Upper lobe of left lung (tissue), 6 donors: ENCODE measurements around the gene XYLT1. TPM values are rescaled to one million over a fixed set of nuclear protein-coding genes. Genes with fewer than 3 reads are reported as not detected.

Experiments used
- ATAC-seq, 2 donors: fragments of 200-7000 bp; cut with Tn5 transposase; one replicate each; pipeline ENCODE4 v1.9.1; 2022; ENCODE audit warnings: mild to moderate bottlenecking in 2 of 2, moderate library complexity in 2 of 2; ENCODE audit not compliant: low FRiP score in 2 of 2
- DNase-seq, 2 donors: peaks; one replicate each; pipeline ENCODE4 v3.0.0-alpha.2; 2019 to 2020
- H3K27ac ChIP-seq, 4 donors: fragments of 200-600 bp; sonication (generic); one replicate each; pipeline ENCODE4 v1.5.1; 2016 to 2019
- H3K27me3 ChIP-seq, 4 donors: fragments of 200-600 bp; sonication (generic); one replicate each; pipeline ENCODE4 v1.5.1; 2017 to 2019
- H3K36me3 ChIP-seq, 4 donors: fragments of 200-600 bp; sonication (generic); one replicate each; pipeline ENCODE4 v1.5.1; 2016 to 2019
- H3K4me1 ChIP-seq, 4 donors: fragments of 200-600 bp; sonication (generic); one replicate each; pipeline ENCODE4 v1.5.1; 2018 to 2019
- H3K4me3 ChIP-seq, 4 donors: fragments of 200-600 bp; sonication (generic); one replicate each; pipeline ENCODE4 v1.5.1; 2017 to 2019; ENCODE audit warnings: mild to moderate bottlenecking in 2 of 4, moderate library complexity in 1 of 4
- H3K9me3 ChIP-seq, 4 donors: fragments of 200-600 bp; sonication (generic); one replicate each; pipeline ENCODE4 v1.5.1; 2018 to 2019
- CTCF ChIP-seq, 6 experiments: fragments of 450-650 bp in 4 of 6; fragments of 200-600 bp in 2 of 6; sonication (generic) in 2 of 6; IDR thresholded peaks; one replicate each; pipeline ENCODE4 v1.5.1; 2016 to 2019; ENCODE audit warnings: antibody characterized with exemption in 6 of 6
- EP300 ChIP-seq, 4 donors: sonication (generic); formaldehyde crosslinking; IDR thresholded peaks; one replicate each; pipeline ENCODE4 v1.5.1; 2017; ENCODE audit warnings: antibody characterized with exemption in 4 of 4, control low read depth in 2 of 4
- POLR2A ChIP-seq, 4 donors: fragments of 450-650 bp; IDR thresholded peaks; one replicate each; pipeline ENCODE4 v1.5.1; 2016 to 2017; ENCODE audit warnings: antibody characterized with exemption in 4 of 4, mild to moderate bottlenecking in 2 of 4
- POLR2AphosphoS5 ChIP-seq, 2 donors: sonication (generic); formaldehyde crosslinking; IDR thresholded peaks; one replicate each; pipeline ENCODE4 v1.5.1; 2017; ENCODE audit warnings: antibody characterized with exemption in 2 of 2
- WGBS, 2 donors: methylation state at CpG; one replicate each; pipeline ENCODE4 v1.1.5; 2017 to 2018; 5-methylcytosine and 5-hydroxymethylcytosine counted together
- total RNA-seq, 6 donors: library from RNA; depleted of rRNA in 4 of 6; stranded (reverse); fragments of >200 nt in 4 of 6; gene quantifications; one replicate each; pipeline versions ENCODE4 v1.1.0 to v1.2.1, GENCODE V29; 2016 to 2021
- donor health status: DM: no; HTN: no; CAD: no; lungs with moderate emphysema.
- donor health status: DM: no; HTN: yes; CAD: no; lungs with severe emphysema.

The XYLT1 gene
- total RNA-seq, 6 donors from 2014 or later = 3.0 to 26.2 (median 6.8) TPM

DNA sequence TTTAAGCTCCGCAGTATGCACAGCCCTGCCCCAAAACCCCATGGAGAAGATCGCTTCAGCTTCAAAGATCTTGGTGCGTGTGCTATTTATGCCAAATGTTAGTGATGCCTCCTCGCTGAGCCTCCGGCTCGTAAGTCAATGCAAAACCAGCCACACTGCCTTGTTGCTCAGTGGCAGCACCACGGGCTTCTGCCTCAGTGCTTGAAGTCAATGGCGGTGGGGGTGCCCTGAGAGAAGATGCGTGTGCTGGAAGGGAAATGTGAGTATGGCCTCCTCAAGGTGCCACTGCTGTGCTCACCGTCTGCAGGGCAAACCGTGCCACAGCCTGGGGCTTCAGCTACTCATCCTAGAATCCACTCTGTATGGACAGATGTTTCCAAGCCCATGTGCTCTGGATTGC, 121.9 kb downstream of the XYLT1 start:
- WGBS, 2 donors = 92 to 93% methylated on average over 11 of the region's 11 CpGs

GRCh38 chr16:17348042-17348783, 122.5 kb downstream of the XYLT1 start:
- H3K4me3 ChIP-seq = no peak overlapping the region
- DNase-seq (no peak), ATAC-seq (no peak)
- H3K4me1 ChIP-seq = peaks cover 20 to 49% (median 32%) of the 10 kb centered on the region in 4 donors
- no peak for TF ChIP-seq CTCF (IDR thresholded peaks at IDR 0.05)
- no peaks in the 10 kb centered on the region for H3K9me3 ChIP-seq
- no peaks in the 10 kb centered on the region for H3K27me3 ChIP-seq
- WGBS, 2 donors = 88% methylated on average over 10 to 11 of the region's 11 CpGs
- H3K27ac ChIP-seq = no peak overlapping the region
- H3K36me3 ChIP-seq = no peaks in the 10 kb centered on the region

More for the DNA sequence above, 121.9 kb downstream of the XYLT1 start:
- Histone ChIP-seq H3K27ac (no peak overlapping the region), H3K36me3 (no peaks in the 10 kb centered on the region), H3K27me3 (no peaks in the 10 kb centered on the region), H3K4me1 (peaks cover 20 to 46% (median 30%) of the 10 kb centered on the region in 4 donors), H3K4me3 (no peak overlapping the region), H3K9me3 (no peaks in the 10 kb centered on the region)
- no peak for DNase-seq
- TF ChIP-seq EP300 (IDR thresholded peaks at IDR 0.05) (no peak), CTCF (IDR thresholded peaks at IDR 0.05) (no peak), POLR2A (IDR thresholded peaks at IDR 0.05) (no peak), POLR2AphosphoS5 (IDR thresholded peaks at IDR 0.05) (no peak)
- no peak for ATAC-seq

DNA sequence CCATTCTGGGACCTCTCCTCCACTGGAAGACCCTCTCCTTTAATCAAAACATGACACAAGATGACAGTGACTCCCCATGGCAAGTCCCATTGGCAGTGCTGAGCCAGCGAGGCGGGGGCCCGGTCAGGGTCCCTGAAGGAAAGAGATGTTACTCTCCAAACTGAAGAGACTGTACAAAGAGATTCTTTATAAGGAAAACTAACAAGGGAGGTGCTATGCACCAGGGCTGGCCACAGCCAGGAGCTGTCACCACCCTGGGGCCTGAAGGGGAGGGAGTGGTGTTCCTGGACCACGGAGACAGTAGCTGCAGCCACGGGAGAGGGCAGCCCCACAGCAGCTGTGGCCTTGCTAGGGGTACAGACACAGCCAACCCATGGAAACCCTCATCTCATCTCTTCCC, 123.1 kb downstream of the XYLT1 start:
- Histone ChIP-seq H3K27ac (no peak overlapping the region), H3K9me3 (no peaks in the 10 kb centered on the region), H3K4me1 (peaks cover 20 to 54% (median 32%) of the 10 kb centered on the region in 4 donors), H3K27me3 (no peaks in the 10 kb centered on the region), H3K36me3 (no peaks in the 10 kb centered on the region), H3K4me3 (no peak overlapping the region)
- WGBS, 2 donors = 84 to 93% methylated on average over 3 to 5 of the region's 5 CpGs
- TF ChIP-seq POLR2A (IDR thresholded peaks at IDR 0.05) (no peak), EP300 (IDR thresholded peaks at IDR 0.05) (no peak), POLR2AphosphoS5 (IDR thresholded peaks at IDR 0.05) (no peak), CTCF (IDR thresholded peaks at IDR 0.05) (no peak)
- ATAC-seq (peak in 1 of 2 donors; percentile 19), DNase-seq (no peak)

GRCh38 chr16:17346621-17347569, 123.9 kb downstream of the XYLT1 start:
- DNase-seq = no peak
- Histone ChIP-seq H3K27me3 (no peaks in the 10 kb centered on the region), H3K4me1 (peaks cover 20 to 60% (median 32%) of the 10 kb centered on the region in 4 donors), H3K27ac (peak overlapping the region in 1 of 4 donors; percentile 42), H3K9me3 (no peaks in the 10 kb centered on the region), H3K4me3 (no peak overlapping the region), H3K36me3 (no peaks in the 10 kb centered on the region)
- TF ChIP-seq POLR2A (IDR thresholded peaks at IDR 0.05) (no peak), POLR2AphosphoS5 (IDR thresholded peaks at IDR 0.05) (no peak), EP300 (IDR thresholded peaks at IDR 0.05) (no peak), CTCF (IDR thresholded peaks at IDR 0.05) (no peak)
- peak in 1 of 2 donors; percentile 26 for ATAC-seq
- WGBS, 2 donors = 67 to 73% methylated on average over 10 to 12 of the region's 12 CpGs
